PC-9 (cell line): Measurements from ENCODE around the gene PRKG1.

Experiments used
- EZH2 ChIP-seq: fragments of 200-600 bp; sonication (generic); IDR thresholded peaks from 2 replicates; pipeline ENCODE4 v1.8.0; 2017; ENCODE audit warnings: antibody characterized with exemption, low read depth
- TF ChIP-seq, protein P1 (sequence below): fragments of 200-600 bp; sonication (generic); conservative IDR thresholded peaks from 2 replicates; pipeline ENCODE4 v1.6.1; 2017; ENCODE audit warnings: mixed run types, antibody characterized with exemption, mild to moderate bottlenecking, moderate library complexity

DNA sequence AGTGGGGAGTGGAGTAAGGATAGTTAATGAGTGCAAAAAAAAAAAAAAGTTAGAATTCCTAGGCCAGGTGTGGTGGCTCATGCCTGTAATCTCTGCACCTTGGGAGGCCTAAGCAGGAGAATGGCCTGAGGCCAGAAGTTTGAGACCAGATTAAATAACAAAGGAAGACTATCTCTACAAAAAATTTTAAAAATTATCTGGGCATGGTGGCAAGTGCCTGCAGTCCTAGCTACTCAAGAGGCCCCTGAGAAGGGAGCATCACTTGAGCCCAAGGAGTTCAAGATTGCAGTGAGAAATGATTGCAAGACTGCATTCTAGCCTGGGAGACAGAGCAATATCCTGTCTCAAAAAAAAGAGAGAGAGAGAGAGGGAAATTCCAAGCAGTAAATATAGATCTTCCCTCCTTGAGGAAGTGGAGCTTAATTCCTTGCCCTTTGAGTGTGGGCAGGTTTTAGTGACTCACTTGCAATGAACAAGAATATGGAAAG is 644.6 kb downstream of the PRKG1 start:
- TF ChIP-seq, protein P1, sequence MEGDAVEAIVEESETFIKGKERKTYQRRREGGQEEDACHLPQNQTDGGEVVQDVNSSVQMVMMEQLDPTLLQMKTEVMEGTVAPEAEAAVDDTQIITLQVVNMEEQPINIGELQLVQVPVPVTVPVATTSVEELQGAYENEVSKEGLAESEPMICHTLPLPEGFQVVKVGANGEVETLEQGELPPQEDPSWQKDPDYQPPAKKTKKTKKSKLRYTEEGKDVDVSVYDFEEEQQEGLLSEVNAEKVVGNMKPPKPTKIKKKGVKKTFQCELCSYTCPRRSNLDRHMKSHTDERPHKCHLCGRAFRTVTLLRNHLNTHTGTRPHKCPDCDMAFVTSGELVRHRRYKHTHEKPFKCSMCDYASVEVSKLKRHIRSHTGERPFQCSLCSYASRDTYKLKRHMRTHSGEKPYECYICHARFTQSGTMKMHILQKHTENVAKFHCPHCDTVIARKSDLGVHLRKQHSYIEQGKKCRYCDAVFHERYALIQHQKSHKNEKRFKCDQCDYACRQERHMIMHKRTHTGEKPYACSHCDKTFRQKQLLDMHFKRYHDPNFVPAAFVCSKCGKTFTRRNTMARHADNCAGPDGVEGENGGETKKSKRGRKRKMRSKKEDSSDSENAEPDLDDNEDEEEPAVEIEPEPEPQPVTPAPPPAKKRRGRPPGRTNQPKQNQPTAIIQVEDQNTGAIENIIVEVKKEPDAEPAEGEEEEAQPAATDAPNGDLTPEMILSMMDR = no peak
- no peak for TF ChIP-seq EZH2
